Activated gamma-delta T cell treated with Interleukin-2 at 50 U/mL for 16 hours (primary cell): ENCODE measurements around the gene ROCK2.

ENCODE experiments used
- DNase-seq: peaks from one replicate; pipeline ENCODE4 v3.0.0-alpha.2; 2020

The ROCK2 gene

DNA sequence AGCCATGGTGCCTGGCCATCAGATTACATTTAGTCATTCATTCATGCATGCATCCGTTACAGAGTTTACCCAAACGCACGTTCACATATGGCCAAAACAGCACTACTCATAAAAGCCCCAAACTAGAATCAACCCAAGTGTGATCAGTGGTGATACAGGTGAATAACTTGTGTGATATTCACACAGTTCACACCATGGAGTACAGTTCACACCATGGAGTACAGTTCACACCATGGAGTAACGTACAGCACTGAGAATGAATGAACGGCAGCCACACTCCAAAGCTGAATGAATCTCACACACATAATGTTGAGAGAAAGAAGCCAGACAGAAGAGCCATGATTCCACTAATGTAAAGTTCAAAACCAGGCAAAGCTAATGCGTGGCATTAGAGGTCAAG is 201.4 kb downstream of the ROCK2 start:
- no peak for DNase-seq

DNA sequence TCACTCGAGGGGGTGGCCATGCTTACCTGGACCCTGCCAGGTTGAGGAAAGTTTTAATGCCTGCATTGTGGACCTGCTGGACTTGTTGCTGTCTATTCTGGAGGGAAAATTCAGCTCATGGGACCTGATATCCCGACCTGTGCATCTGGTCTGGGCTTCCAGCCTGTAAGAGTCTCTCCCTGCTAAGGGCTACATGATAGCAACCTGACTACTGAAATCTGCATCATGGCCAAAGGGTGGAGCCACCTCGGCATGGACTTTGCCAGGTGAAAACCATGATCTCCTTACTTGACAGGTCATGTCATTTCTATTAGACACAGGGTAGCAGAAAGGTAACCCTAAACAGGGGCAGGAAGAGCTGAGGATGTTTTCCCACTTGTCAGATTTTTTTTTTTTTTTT is 202.1 kb downstream of the ROCK2 start:
- no peak for DNase-seq

DNA sequence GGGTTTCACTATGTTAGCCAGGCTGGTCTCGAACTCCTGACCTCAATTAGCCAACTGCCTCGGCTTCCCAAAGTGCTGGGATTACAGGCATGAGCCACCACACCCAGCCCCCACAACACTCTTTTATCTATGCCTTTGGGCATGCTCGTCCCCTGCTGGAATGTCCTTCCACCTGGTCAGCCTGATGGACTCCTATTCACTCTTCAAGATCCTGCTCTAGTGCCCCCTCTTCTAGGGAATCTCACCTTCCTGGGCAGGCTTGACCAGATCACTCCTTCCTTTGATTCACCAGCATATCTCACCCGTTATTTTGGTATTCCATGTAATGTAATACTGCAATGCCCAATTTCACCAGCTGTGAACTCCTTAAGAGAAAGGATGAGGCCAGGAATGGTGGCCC is 203.1 kb downstream of the ROCK2 start:
- no peak for DNase-seq

DNA sequence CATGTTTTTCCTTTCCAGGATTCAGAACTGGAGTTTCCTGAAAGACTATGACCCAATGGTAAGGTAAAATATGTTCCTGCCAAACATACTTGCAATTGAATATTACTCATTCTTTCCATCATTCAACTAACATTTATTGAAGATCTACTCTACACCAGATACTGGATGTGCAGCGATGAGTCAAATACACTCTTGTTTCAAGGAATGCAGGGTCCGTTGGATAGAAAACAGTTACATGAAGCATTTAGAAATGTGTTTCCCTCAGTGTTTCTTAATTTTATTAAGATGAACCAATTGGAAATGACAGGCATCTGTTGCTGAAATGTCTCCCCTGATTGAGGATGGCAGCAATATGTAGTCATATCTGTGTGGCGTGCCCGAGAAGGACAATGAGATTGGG is 203.9 kb downstream of the ROCK2 start:
- DNase-seq, result no peak

DNA sequence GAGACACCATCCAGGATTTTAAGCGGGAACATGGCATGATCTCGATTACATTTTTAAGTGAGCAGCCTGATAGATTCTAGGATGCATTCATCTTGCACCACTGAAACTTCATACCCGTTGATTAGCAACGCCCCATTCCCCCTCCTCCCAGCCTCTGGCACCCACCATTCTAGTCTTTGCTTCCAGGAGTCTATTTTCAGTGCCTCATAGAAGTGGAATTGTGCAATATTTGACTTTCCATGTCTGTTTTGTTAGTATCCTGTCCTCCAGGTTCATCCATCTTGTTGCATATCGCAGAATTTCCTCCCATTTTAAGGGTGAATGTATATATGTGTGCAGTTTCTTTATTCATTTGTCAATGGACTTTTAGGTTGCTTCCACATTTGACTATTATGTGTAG is 210.1 kb downstream of the ROCK2 start:
- DNase-seq, result no peak

DNA sequence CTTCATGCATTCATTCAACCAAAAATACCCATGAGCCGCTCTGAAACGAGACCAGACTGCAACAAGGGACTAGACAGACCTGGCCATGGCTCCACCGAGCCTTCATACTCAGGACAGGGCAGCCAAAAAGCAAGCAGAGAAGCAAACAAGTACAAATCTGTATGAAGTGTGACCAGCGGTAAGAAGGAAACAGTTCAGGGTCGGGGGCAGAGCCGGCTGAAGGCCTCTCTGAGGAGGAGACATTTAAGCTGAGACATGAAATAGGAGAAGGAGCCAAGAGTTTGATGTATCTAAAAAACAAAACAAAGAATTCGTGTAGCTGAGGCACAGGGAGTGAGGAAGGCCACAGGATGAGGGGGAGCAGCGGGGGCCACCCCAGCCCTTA is 210.5 kb downstream of the ROCK2 start:
- no peak for DNase-seq

DNA sequence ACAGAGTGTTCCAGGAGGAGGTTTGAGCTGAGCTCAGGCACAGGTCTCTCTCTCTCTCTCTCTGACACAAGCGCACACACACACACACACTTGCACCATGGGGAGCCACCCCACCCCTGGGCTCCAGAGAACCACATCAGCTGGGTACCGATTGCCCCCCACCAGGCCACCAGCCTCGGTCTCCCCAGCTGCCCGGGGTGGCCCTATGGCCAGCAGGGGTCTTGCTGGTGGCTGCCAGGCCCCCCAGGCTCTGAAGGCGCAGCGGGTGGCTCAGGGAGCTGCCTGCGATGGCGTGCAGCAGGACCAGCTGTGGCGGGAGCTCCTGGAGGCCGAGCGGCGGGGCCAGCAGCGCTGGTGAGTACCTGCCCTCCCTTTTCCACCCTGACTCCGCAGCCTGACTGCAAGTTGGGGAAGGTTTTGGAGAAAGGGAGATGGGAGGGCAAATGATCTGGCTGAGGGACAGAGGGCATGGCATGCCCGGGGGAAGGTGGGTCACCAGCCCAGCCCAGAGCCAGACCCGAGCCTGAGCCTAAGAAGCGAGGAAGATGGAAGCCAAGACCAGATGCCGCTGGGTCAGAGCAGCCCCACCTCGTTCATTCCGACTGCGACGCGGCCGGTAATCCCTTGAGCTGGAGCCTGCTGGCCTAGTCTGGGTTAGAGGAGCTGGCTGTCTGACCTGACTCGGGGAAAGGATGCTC is 211.0 kb downstream of the ROCK2 start:
- no peak for DNase-seq

DNA sequence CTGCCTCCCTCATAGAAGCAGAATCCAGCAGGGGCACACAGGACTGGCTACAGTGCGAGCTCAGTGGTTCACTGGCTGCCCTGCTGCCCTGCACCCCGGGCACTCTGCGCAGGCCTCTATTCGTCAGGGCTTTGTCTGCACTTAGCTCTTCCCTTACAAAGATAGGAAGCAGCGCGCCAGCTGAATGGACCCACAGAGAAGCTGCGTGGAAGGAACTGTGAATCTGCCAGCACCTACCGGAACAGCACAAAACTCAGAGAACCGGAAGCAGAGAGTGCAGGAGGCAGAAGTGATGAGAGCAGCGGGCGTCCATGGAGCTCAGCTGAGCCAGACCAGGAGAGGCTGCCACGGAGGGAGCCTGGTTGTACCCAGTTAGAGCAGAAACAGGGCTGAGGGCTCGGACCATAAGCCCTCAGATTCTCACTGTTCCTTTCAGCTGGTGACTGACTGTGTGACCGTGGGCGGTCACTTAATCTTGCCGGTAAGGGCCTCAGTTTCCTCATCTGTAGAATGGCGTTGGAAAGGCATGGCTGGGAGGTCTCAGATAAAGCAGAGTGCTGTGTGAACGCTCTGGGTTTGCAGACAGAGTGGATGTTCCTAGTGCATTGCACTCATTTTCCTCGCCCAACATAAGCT is 212.3 kb downstream of the ROCK2 start:
- DNase-seq, result no peak

DNA sequence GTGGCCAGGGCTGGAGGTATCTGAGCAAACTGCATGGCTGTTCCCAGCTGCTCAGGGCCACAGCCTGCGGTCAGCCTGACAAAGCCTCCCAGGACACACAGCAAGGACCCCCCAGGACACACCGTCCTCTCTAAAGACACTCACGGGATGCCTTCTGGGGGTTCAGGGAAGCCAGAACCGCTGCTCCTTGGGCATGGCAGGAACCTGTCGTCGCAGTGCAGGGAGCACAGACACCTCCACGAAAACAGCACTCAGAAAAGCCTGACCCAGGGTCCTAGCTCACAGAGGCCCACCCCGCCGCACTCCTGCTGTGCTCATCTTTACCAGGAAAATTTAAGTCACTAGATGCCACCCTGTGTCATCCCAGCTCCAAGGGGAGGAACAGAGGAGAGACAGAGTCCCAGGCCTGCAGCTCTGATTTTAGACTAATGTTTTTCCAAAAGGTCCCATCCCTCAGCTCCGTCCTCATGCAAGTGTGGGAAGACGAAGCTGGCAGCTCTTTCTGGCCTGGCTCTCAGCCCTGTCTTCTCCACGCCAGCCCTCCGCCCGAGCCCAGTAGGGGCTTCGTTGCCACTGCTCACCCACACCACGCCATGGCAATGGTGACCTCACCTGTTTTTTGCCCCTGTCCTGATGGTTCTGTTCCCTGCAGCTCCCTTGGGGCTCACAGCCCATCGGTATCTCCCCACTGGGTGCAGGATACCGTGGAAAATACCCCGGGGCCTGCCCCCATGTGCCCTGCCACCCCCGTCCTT is 213.1 kb downstream of the ROCK2 start:
- no peak for DNase-seq
